CD14-positive monocyte (primary cell): ENCODE results near the gene IGLL5. TPM values are rescaled to one million over a fixed set of nuclear protein-coding genes. Genes with fewer than 3 reads are reported as not detected.
"Not testable (repeated sequence)": the region's sequence is repeated elsewhere in the genome, so short reads cannot be mapped to it uniquely, and the experiment has no call there.

Source experiments
- DNase-seq, 3 donors: peaks; one replicate each; pipeline ENCODE4 v3.0.0-alpha.2; 2011 to 2022
- H2AFZ ChIP-seq: 2 replicates; pipeline ENCODE4 v1.6.0; 2012; ENCODE audit warnings: mild to moderate bottlenecking, low read depth, low read length, inconsistent platforms; ENCODE audit not compliant: insufficient read depth, poor library complexity, severe bottlenecking
- H3K27ac ChIP-seq, 2 donors: 1 replicate in 1 of 2; 2 replicates in 1 of 2; pipeline ENCODE4 v1.5.1; 2012 to 2013; ENCODE audit warnings: low read length in 2 of 2, control low read depth in 1 of 2, inconsistent platforms in 1 of 2, low read depth in 1 of 2, mild to moderate bottlenecking in 1 of 2
- H3K27me3 ChIP-seq, 2 donors: one replicate each; pipeline versions ENCODE4 v1.6.0 to v1.6.1; 2011 to 2013; ENCODE audit warnings: low read length in 2 of 2; ENCODE audit not compliant: control insufficient read depth in 2 of 2, insufficient read depth in 2 of 2
- H3K36me3 ChIP-seq, 2 donors: replicated peaks in 1 of 2; 1 replicate in 1 of 2; 2 replicates in 1 of 2; pipeline versions ENCODE4 v1.5.1 to v1.6.1; 2012 to 2013; ENCODE audit warnings: low read length in 2 of 2, control low read depth in 1 of 2, inconsistent platforms in 1 of 2, mild to moderate bottlenecking in 1 of 2; ENCODE audit not compliant: insufficient read depth in 2 of 2, control insufficient read depth in 1 of 2
- H3K4me1 ChIP-seq, 2 donors: 1 replicate in 1 of 2; 2 replicates in 1 of 2; pipeline versions ENCODE4 v1.5.1 to v1.6.1; 2012 to 2013; ENCODE audit warnings: low read length in 2 of 2, control low read depth in 1 of 2, inconsistent platforms in 1 of 2, mild to moderate bottlenecking in 1 of 2, moderate library complexity in 1 of 2; ENCODE audit not compliant: insufficient read depth in 2 of 2, control insufficient read depth in 1 of 2
- H3K4me2 ChIP-seq: replicated peaks from 2 replicates; pipeline ENCODE3; 2012; ENCODE audit warnings: low read length, moderate library complexity, mild to moderate bottlenecking; ENCODE audit not compliant: poor library complexity, severe bottlenecking; ENCODE audit errors: extremely low read depth
- H3K4me3 ChIP-seq, 3 experiments: fragments of 200-600 bp in 1 of 3; sonication (generic) in 1 of 3; replicated peaks in 1 of 3; 1 replicate in 2 of 3; 2 replicates in 1 of 3; pipeline ENCODE4 v1.5.1; 2011 to 2013; ENCODE audit warnings: low read length in 3 of 3, mild to moderate bottlenecking in 3 of 3, control low read depth in 2 of 3, low read depth in 2 of 3, inconsistent platforms in 1 of 3, moderate library complexity in 1 of 3
- H3K79me2 ChIP-seq: 2 replicates; pipeline ENCODE4 v1.6.0; 2012; ENCODE audit warnings: mild to moderate bottlenecking, control low read depth, inconsistent platforms, low read length, moderate library complexity; ENCODE audit not compliant: insufficient read depth
- H3K9ac ChIP-seq: 2 replicates; pipeline ENCODE4 v1.6.0; 2017; ENCODE audit warnings: low read length, mild to moderate bottlenecking; ENCODE audit not compliant: insufficient read depth, poor library complexity, severe bottlenecking
- H3K9me3 ChIP-seq, 2 donors: replicated peaks in 1 of 2; 1 replicate in 1 of 2; 2 replicates in 1 of 2; pipeline versions ENCODE4 v1.5.1 to v1.6.1; 2012 to 2013; ENCODE audit warnings: low read length in 2 of 2, control low read depth in 1 of 2; ENCODE audit not compliant: control insufficient read depth in 1 of 2, insufficient read depth in 1 of 2
- H4K20me1 ChIP-seq: 2 replicates; pipeline ENCODE4 v1.6.0; 2012; ENCODE audit warnings: mild to moderate bottlenecking, low read length, control low read depth, moderate library complexity; ENCODE audit not compliant: insufficient read depth
- H3K27ac Mint-ChIP-seq, 7 donors: one replicate each; pipeline ENCODE4 v1.8.0; 2020; ENCODE audit warnings: mild to moderate bottlenecking in 7 of 7, mixed read lengths in 7 of 7, moderate library complexity in 6 of 7, inconsistent platforms in 2 of 7
- H3K27me3 Mint-ChIP-seq, 3 donors: one replicate each; pipeline ENCODE4 v1.8.0; 2021 to 2022; ENCODE audit warnings: low read depth in 3 of 3, mild to moderate bottlenecking in 3 of 3, mixed read lengths in 3 of 3, moderate library complexity in 3 of 3, inconsistent platforms in 1 of 3
- H3K36me3 Mint-ChIP-seq, 2 donors: one replicate each; pipeline ENCODE4 v1.8.0; 2020; ENCODE audit warnings: mixed read lengths in 2 of 2, inconsistent platforms in 1 of 2, mild to moderate bottlenecking in 1 of 2
- H3K4me1 Mint-ChIP-seq: one replicate; pipeline ENCODE4 v1.8.0; 2020; ENCODE audit warnings: mild to moderate bottlenecking, mixed read lengths
- H3K4me3 Mint-ChIP-seq, 2 donors: one replicate each; pipeline ENCODE4 v1.8.0; 2020; ENCODE audit warnings: mild to moderate bottlenecking in 2 of 2, mixed read lengths in 2 of 2, moderate library complexity in 1 of 2
- H3K9me3 Mint-ChIP-seq, 7 donors: one replicate each; pipeline ENCODE4 v1.8.0; 2020 to 2022; ENCODE audit warnings: mixed read lengths in 7 of 7, mild to moderate bottlenecking in 6 of 7, moderate library complexity in 6 of 7, inconsistent platforms in 2 of 7
- WGBS: methylation state at CpG from one replicate; pipeline ENCODE4 v1.1.5; 2013; ENCODE audit warnings: missing lambda C conversion rate; ENCODE audit not compliant: insufficient coverage; 5-methylcytosine and 5-hydroxymethylcytosine counted together
- intact Hi-C, 2 donors: fragments of 100-400 bp; cut with micrococcal nuclease; formaldehyde crosslinking; loops; one replicate each; pipeline versions ENCODE4 v1.15.0 to v1.15.1; 2023
- polyA plus RNA-seq, 3 donors: library from polyadenylated mRNA; depleted of rRNA in 1 of 3; unstranded in 2 of 3; stranded (reverse) in 1 of 3; fragments of 300-500 nt in 2 of 3; fragments of >200 nt in 1 of 3; fragmentation: Illumina TruSeq in 2 of 3; gene quantifications; 1 replicate in 2 of 3; 2 replicates in 1 of 3; pipeline ENCODE4 v1.2.3, GENCODE V29; 2012 to 2021
- TF ChIP-seq, protein P1 (sequence below): fragments of 200-600 bp; IDR thresholded peaks from one replicate; pipeline ENCODE4 v1.8.0; 2022; ENCODE audit warnings: antibody characterized with exemption, mild to moderate bottlenecking

IGLL5 gene
- polyA plus RNA-seq, 3 donors: 0.21 to 0.38 TPM; not detected in 1

DNA sequence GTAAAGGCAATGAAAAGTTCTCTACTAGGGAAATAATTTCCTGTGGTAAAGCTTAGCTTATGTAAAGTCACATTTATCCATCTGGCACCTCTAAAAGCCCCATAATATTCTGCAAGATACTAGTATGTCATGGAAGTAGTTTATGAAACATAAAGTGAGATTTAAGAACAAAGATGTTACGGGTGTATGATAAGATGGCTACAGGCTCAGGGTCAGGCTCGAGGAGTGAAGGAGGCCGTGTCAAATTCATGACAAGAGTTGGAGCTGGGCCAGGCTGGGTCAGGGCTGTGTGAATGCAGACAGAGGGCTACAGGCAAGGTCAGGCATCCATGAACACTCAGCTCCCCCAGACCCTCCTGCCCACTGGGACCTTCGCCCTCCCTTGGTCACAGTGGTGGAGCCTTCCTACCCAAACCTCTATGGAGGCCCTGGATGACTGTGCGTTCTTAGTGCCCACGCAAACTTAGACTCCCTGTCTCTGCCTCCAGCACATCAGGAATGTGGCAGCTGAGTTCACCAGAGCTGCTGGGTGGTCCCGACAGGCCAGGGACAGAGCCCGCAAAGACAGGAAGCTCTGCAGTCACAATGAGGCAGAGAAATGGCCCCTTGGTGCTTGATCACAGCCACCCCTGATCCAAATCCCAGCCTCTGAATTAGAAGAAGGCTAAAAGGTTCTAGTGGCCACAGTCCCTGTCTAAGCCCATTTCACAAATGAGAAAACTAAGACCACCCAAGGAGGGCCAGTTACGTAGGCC lies 14.8 kb downstream of the IGLL5 start:
- WGBS: 87% methylated on average over 7 of the region's 9 CpGs
- Histone ChIP-seq H3K4me1 (peaks cover 0 to 8% of the 10 kb centered on the region in 2 donors), H3K4me2 (no peak overlapping the region), H3K27ac (no peak overlapping the region), H4K20me1 (no peaks in the 10 kb centered on the region), H2AFZ (no peak overlapping the region), H3K27me3 (no peaks in the 10 kb centered on the region), H3K9ac (no peak overlapping the region), H3K79me2 (no peaks in the 10 kb centered on the region), H3K9me3 (no peaks in the 10 kb centered on the region), H3K4me3 (no peak overlapping the region), H3K36me3 (no peaks in the 10 kb centered on the region)
- DNase-seq: no peak
- Mint-ChIP-seq H3K36me3 (no peaks in the 10 kb centered on the region), H3K27me3 (peaks cover 2 to 4% (median 3%) of the 10 kb centered on the region in 3 donors), H3K4me1 (peaks cover 20% of the 10 kb centered on the region), H3K4me3 (no peak overlapping the region), H3K27ac (peak overlapping the region in 2 of 7 donors; percentile 16 to 21), H3K9me3 (peaks cover 0 to 2% (median 0%) of the 10 kb centered on the region in 7 donors)
- intact Hi-C loops: no loop called here
- TF ChIP-seq, protein P1, sequence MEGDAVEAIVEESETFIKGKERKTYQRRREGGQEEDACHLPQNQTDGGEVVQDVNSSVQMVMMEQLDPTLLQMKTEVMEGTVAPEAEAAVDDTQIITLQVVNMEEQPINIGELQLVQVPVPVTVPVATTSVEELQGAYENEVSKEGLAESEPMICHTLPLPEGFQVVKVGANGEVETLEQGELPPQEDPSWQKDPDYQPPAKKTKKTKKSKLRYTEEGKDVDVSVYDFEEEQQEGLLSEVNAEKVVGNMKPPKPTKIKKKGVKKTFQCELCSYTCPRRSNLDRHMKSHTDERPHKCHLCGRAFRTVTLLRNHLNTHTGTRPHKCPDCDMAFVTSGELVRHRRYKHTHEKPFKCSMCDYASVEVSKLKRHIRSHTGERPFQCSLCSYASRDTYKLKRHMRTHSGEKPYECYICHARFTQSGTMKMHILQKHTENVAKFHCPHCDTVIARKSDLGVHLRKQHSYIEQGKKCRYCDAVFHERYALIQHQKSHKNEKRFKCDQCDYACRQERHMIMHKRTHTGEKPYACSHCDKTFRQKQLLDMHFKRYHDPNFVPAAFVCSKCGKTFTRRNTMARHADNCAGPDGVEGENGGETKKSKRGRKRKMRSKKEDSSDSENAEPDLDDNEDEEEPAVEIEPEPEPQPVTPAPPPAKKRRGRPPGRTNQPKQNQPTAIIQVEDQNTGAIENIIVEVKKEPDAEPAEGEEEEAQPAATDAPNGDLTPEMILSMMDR: no peak

DNA sequence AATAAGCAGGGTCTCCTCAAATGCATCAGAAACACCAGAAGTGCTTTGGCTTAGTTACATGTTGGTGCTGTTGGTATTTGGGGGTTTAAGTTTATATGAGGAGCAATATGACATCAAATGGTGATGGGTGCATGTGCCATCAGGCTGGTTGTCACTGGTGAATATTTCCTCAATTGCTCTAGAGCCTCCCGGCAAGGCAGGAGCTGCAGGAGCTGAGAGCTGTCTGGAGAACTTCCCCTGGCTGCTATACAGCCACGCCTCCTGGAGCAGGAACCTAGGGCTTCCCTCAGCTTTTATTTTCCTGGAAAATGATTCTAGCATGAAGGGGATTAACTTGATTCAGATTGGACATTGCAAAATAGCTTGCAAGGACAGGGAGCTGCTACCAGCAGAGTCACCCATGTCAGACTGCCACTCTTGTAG lies 15.8 kb downstream of the IGLL5 start:
- 6% methylated on average over 2 of the region's 2 CpGs for WGBS
- no peaks in the 10 kb centered on the region for H4K20me1 ChIP-seq
- no peak overlapping the region for H3K27ac ChIP-seq
- no peaks in the 10 kb centered on the region for H3K36me3 Mint-ChIP-seq
- H3K9ac ChIP-seq: no peak overlapping the region
- H3K4me3 Mint-ChIP-seq: no peak overlapping the region
- peak in 2 of 3 donors; percentile 12 to 25 for DNase-seq
- TF ChIP-seq, protein P1: no peak
- H3K4me1 Mint-ChIP-seq: peaks cover 16% of the 10 kb centered on the region
- peaks cover 0 to 8% of the 10 kb centered on the region in 2 donors for H3K4me1 ChIP-seq
- H3K36me3 ChIP-seq: no peaks in the 10 kb centered on the region
- no peak overlapping the region for H3K4me2 ChIP-seq
- H2AFZ ChIP-seq: no peak overlapping the region
- H3K27ac Mint-ChIP-seq: no peak overlapping the region
- H3K27me3 Mint-ChIP-seq: peaks cover 2 to 4% (median 3%) of the 10 kb centered on the region in 3 donors
- peaks cover 0 to 2% (median 0%) of the 10 kb centered on the region in 7 donors for H3K9me3 Mint-ChIP-seq
- no peaks in the 10 kb centered on the region for H3K79me2 ChIP-seq
- intact Hi-C loops: no loop called here
- no peak overlapping the region for H3K4me3 ChIP-seq
- no peaks in the 10 kb centered on the region for H3K27me3 ChIP-seq
- H3K9me3 ChIP-seq: no peaks in the 10 kb centered on the region

DNA sequence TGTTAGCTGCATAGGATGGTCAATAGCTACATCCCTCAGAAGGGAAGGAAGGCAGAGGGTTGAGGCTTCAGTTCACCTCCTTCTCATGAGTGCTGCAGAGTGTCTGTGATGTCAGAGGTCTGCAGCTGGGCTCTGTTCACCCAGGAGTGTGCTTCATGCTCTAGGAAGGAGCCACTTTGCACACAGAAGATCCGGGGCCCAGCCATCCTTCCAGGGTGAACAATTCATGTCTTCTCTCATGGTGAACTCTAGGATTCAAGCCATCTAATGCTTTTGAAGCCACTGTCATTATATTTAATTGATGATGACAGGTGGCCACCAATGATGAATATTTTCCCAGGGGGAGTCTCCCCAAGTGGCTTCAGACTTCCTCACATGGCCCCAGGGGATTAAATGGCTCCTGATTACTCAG lies 16.2 kb downstream of the IGLL5 start:
- H3K9me3 Mint-ChIP-seq, H3K36me3 Mint-ChIP-seq, H3K4me3 Mint-ChIP-seq, intact Hi-C loops, H3K4me3 ChIP-seq, H3K79me2 ChIP-seq, H3K36me3 ChIP-seq, H2AFZ ChIP-seq, H3K27ac ChIP-seq, H3K27me3 Mint-ChIP-seq, H3K9ac ChIP-seq, H3K4me2 ChIP-seq, H3K27me3 ChIP-seq, H3K4me1 ChIP-seq, H3K9me3 ChIP-seq, DNase-seq, H4K20me1 ChIP-seq: not testable (repeated sequence)
- peaks cover 16% of the 10 kb centered on the region for H3K4me1 Mint-ChIP-seq
- H3K27ac Mint-ChIP-seq: peak overlapping the region in 1 of 7 donors; percentile 34
- no CpG with 5 or more reads among the region's 1 CpG for WGBS
